HepG2 (cell line): ENCODE results near the gene RBM25. TPM values are rescaled to one million over a fixed set of nuclear protein-coding genes. Genes with fewer than 3 reads are reported as not detected.

Experiments
- CHD4 ChIP-seq: fragments of 200-600 bp; sonication (generic); IDR thresholded peaks from 2 replicates; pipeline ENCODE4 v1.7.0; 2017; ENCODE audit warnings: mild to moderate bottlenecking, low read length, borderline replicate concordance
- FOXP4 ChIP-seq: sonication (generic); formaldehyde crosslinking; IDR thresholded peaks from 2 replicates; pipeline ENCODE4 v1.4.0; 2020; ENCODE audit warnings: missing genetic modification reagents
- HDAC2 ChIP-seq: sonication (generic); formaldehyde crosslinking; IDR thresholded peaks from 2 replicates; pipeline ENCODE4 v1.4.0; 2020; ENCODE audit warnings: missing genetic modification reagents
- HOXA9 ChIP-seq: sonication (generic); formaldehyde crosslinking; IDR thresholded peaks from 2 replicates; pipeline ENCODE4 v1.8.1; 2022; ENCODE audit warnings: missing genetic modification reagents, mild to moderate bottlenecking, moderate library complexity, borderline replicate concordance
- IKZF4 ChIP-seq: sonication (generic); formaldehyde crosslinking; IDR thresholded peaks from 2 replicates; pipeline ENCODE4 v1.5.1; 2020; ENCODE audit warnings: borderline replicate concordance, mild to moderate bottlenecking, low read depth, missing genetic modification reagents; ENCODE audit errors: not compliant biosample characterization
- SMAD1 ChIP-seq: sonication (generic); formaldehyde crosslinking; IDR thresholded peaks from 2 replicates; pipeline ENCODE4 v1.4.0; 2020; ENCODE audit warnings: missing genetic modification reagents, low read depth, mild to moderate bottlenecking, borderline replicate concordance
- SMARCC2 ChIP-seq: fragments of 450-650 bp; IDR thresholded peaks from 2 replicates; pipeline ENCODE4 v1.6.1; 2017; ENCODE audit warnings: antibody characterized with exemption, mild to moderate bottlenecking
- SNAI1 ChIP-seq: sonication (generic); formaldehyde crosslinking; IDR thresholded peaks from 2 replicates; pipeline ENCODE4 v1.5.0; 2020; ENCODE audit warnings: mild to moderate bottlenecking, missing genetic modification reagents, borderline replicate concordance
- TGIF2 ChIP-seq: IDR thresholded peaks from 2 replicates; pipeline ENCODE4 v1.6.1; 2016; ENCODE audit warnings: control low read depth, missing compliant biosample characterization
- UBTF ChIP-seq: sonication (generic); formaldehyde crosslinking; IDR thresholded peaks from 2 replicates; pipeline ENCODE4 v1.4.0; 2020; ENCODE audit warnings: mild to moderate bottlenecking, missing genetic modification reagents
- XRCC5 ChIP-seq: fragments of 200-400 bp; formaldehyde crosslinking; optimal IDR thresholded peaks from 2 replicates; pipeline ENCODE3; 2017; ENCODE audit warnings: mild to moderate bottlenecking, low read length
- ZBTB40 ChIP-seq, 2 experiments: fragments of 450-650 bp in 1 of 2; sonication (generic) in 1 of 2; formaldehyde crosslinking in 1 of 2; IDR thresholded peaks; 2 replicates each; pipeline versions ENCODE4 v1.6.1 to v1.8.0; 2016 to 2022; ENCODE audit warnings: antibody characterized with exemption in 1 of 2, mild to moderate bottlenecking in 1 of 2, missing genetic modification reagents in 1 of 2
- ZNF292 ChIP-seq: sonication (generic); formaldehyde crosslinking; IDR thresholded peaks from 2 replicates; pipeline ENCODE4 v1.8.1; 2022; ENCODE audit warnings: mild to moderate bottlenecking, low read depth, missing genetic modification reagents, borderline replicate concordance
- ZNF317 ChIP-seq: sonication (generic); formaldehyde crosslinking; IDR thresholded peaks from 2 replicates; pipeline ENCODE4 v1.5.0; 2020; ENCODE audit warnings: mild to moderate bottlenecking, missing genetic modification reagents
- ZNF460 ChIP-seq: sonication (generic); formaldehyde crosslinking; IDR thresholded peaks from 2 replicates; pipeline ENCODE4 v1.5.1; 2020; ENCODE audit warnings: missing genetic modification reagents, mild to moderate bottlenecking, borderline replicate concordance
- polyA plus RNA-seq, 8 experiments: library from polyadenylated mRNA; depleted of rRNA in 3 of 8; stranded (reverse) in 7 of 8; unstranded in 1 of 8; fragments of >200 nt; fragmentation: Illumina TruSeq in 4 of 8; extraction: Trizol in 4 of 8; gene quantifications; 2 replicates each; pipeline versions ENCODE4 v1.2.1 to v1.2.3, GENCODE V29; 2011 to 2016; ENCODE audit warnings: low read depth in 4 of 8, missing spikeins in 1 of 8, mixed read lengths in 1 of 8; ENCODE audit not compliant: insufficient read depth in 1 of 8
- total RNA-seq, 5 experiments: library from RNA; depleted of rRNA; stranded (reverse); fragments of >200 nt; fragmentation: Illumina TruSeq; extraction: Trizol; gene quantifications; 2 replicates each; pipeline ENCODE4 v1.2.3, GENCODE V29; 2016; ENCODE audit warnings: low read depth in 1 of 5

RBM25 gene
- total and polyA plus RNA-seq, 2 of the 13 experiments (the other 11 are each of a cell fraction or from before 2014, with no cell fraction given): 34.1 to 65.9 TPM

- TF ChIP-seq ZBTB40 (IDR thresholded peaks at IDR 0.05) (no peak), ZBTB40 (CRISPR knock-in tag; IDR thresholded peaks at IDR 0.05) (peak; percentile 74), CHD4 (no peak), TGIF2 (CRISPR knock-in tag) (no peak; the same call in none of the 2 replicates), SNAI1 (CRISPR knock-in tag) (no peak), XRCC5 (peak; percentile 96), IKZF4 (CRISPR knock-in tag) (peak; percentile 90), ZNF317 (CRISPR knock-in tag) (peak; percentile 42; the same call in 1 of the 2 replicates), FOXP4 (CRISPR knock-in tag) (peak; percentile 56; the same call in 1 of the 2 replicates), ZNF460 (no peak), ZNF292 (CRISPR knock-in tag) (no peak), SMARCC2 (no peak), SMAD1 (CRISPR knock-in tag) (0 out of 2 replicates have a peak, but pooled peaks have one; percentile 89), UBTF (peak; percentile 83), HDAC2 (CRISPR knock-in tag) (peak; percentile 66), HOXA9 (CRISPR knock-in tag) (no peak; the same call in 1 of the 2 replicates)
These were observed at the start of gene RBM25 (continued) for GRCh38 chr14:73058224-73058921.
